HepG2 (cell line): ENCODE results near the gene IMPDH2. TPM values are rescaled to one million over a fixed set of nuclear protein-coding genes. Genes with fewer than 3 reads are reported as not detected.

Source experiments
- EZH2 ChIP-seq: conservative IDR thresholded peaks from 2 replicates; pipeline ENCODE4 v1.6.1; 2012; ENCODE audit warnings: mild to moderate bottlenecking, low read depth, low read length, moderate library complexity
- KAT7 ChIP-seq: IDR thresholded peaks from 2 replicates; pipeline ENCODE4 v1.6.1; 2018; ENCODE audit warnings: borderline replicate concordance, missing compliant biosample characterization
- MIER2 ChIP-seq: IDR thresholded peaks from 2 replicates; pipeline ENCODE4 v1.6.1; 2016; ENCODE audit warnings: missing biosample characterization, missing genetic modification reagents
- MTF2 ChIP-seq: sonication (generic); formaldehyde crosslinking; IDR thresholded peaks from 2 replicates; pipeline ENCODE4 v1.5.0; 2020; ENCODE audit warnings: missing genetic modification reagents, borderline replicate concordance
- NR2F1 ChIP-seq, 2 experiments: fragments of 450-650 bp in 1 of 2; formaldehyde crosslinking in 1 of 2; IDR thresholded peaks; 2 replicates each; pipeline versions ENCODE4 v1.5.0 to v1.6.1; 2016 to 2020; ENCODE audit warnings: mild to moderate bottlenecking in 1 of 2, missing compliant biosample characterization in 1 of 2, missing genetic modification reagents in 1 of 2, moderate library complexity in 1 of 2
- POLR2G ChIP-seq: fragments of 200-400 bp; formaldehyde crosslinking; IDR thresholded peaks from 2 replicates; pipeline ENCODE4 v1.6.1; 2018; ENCODE audit warnings: mild to moderate bottlenecking, low read depth, low read length, moderate library complexity
- RAD51 ChIP-seq: fragments of 450-650 bp; IDR thresholded peaks from 2 replicates; pipeline ENCODE4 v1.6.1; 2016; ENCODE audit warnings: borderline replicate concordance
- RARG ChIP-seq: sonication (generic); formaldehyde crosslinking; IDR thresholded peaks from 2 replicates; pipeline ENCODE4 v1.4.0; 2020; ENCODE audit warnings: low read depth, mild to moderate bottlenecking, missing genetic modification reagents
- SNAPC2 ChIP-seq: sonication (generic); formaldehyde crosslinking; IDR thresholded peaks from 2 replicates; pipeline ENCODE4 v1.8.1; 2022; ENCODE audit warnings: mild to moderate bottlenecking, missing genetic modification reagents
- SP140L ChIP-seq: sonication (generic); formaldehyde crosslinking; IDR thresholded peaks from 2 replicates; pipeline ENCODE4 v1.4.0; 2020; ENCODE audit warnings: missing genetic modification reagents, borderline replicate concordance
- SP2 ChIP-seq: sonication (generic); formaldehyde crosslinking; IDR thresholded peaks from 2 replicates; pipeline ENCODE4 v1.5.1; 2020; ENCODE audit warnings: mild to moderate bottlenecking, missing genetic modification reagents
- YEATS4 ChIP-seq: sonication (generic); formaldehyde crosslinking; IDR thresholded peaks from 2 replicates; pipeline ENCODE4 v1.4.0; 2020; ENCODE audit warnings: missing genetic modification reagents, borderline replicate concordance
- ZMAT3 ChIP-seq: sonication (generic); formaldehyde crosslinking; conservative IDR thresholded peaks from 2 replicates; pipeline ENCODE4 v1.7.0; 2021; ENCODE audit warnings: missing genetic modification reagents
- ZNF256 ChIP-seq: sonication (generic); formaldehyde crosslinking; conservative IDR thresholded peaks from 2 replicates; pipeline ENCODE4 v1.4.0; 2020; ENCODE audit warnings: missing genetic modification reagents
- ZNF264 ChIP-seq: sonication (generic); formaldehyde crosslinking; IDR thresholded peaks from 2 replicates; pipeline ENCODE4 v1.4.0; 2020; ENCODE audit warnings: missing genetic modification reagents
- ZNF274 ChIP-seq: sonication (generic); formaldehyde crosslinking; IDR thresholded peaks from 2 replicates; pipeline ENCODE4 v1.5.1; 2020; ENCODE audit warnings: mild to moderate bottlenecking, missing genetic modification reagents
- ZNF510 ChIP-seq: sonication (generic); formaldehyde crosslinking; IDR thresholded peaks from 2 replicates; pipeline ENCODE4 v1.4.0; 2020; ENCODE audit warnings: low read depth, mild to moderate bottlenecking, missing genetic modification reagents
- ZNF546 ChIP-seq: sonication (generic); formaldehyde crosslinking; conservative IDR thresholded peaks from 2 replicates; pipeline ENCODE4 v1.8.1; 2023; ENCODE audit warnings: mild to moderate bottlenecking, missing genetic modification reagents
- ZNF567 ChIP-seq: sonication (generic); formaldehyde crosslinking; IDR thresholded peaks from 2 replicates; pipeline ENCODE4 v1.8.1; 2023; ENCODE audit warnings: mild to moderate bottlenecking, missing genetic modification reagents, borderline replicate concordance
- ZNF605 ChIP-seq: sonication (generic); formaldehyde crosslinking; IDR thresholded peaks from 2 replicates; pipeline ENCODE4 v1.8.0; 2022; ENCODE audit warnings: mild to moderate bottlenecking, missing genetic modification reagents
- ZNF772 ChIP-seq: sonication (generic); formaldehyde crosslinking; IDR thresholded peaks from 2 replicates; pipeline ENCODE4 v1.5.0; 2020; ENCODE audit warnings: mild to moderate bottlenecking, missing genetic modification reagents
- ZNF816 ChIP-seq: sonication (generic); formaldehyde crosslinking; IDR thresholded peaks from 2 replicates; pipeline ENCODE4 v1.8.0; 2022; ENCODE audit warnings: missing genetic modification reagents, mild to moderate bottlenecking, borderline replicate concordance
- ZNF841 ChIP-seq: sonication (generic); formaldehyde crosslinking; IDR thresholded peaks from 2 replicates; pipeline ENCODE4 v1.8.1; 2023; ENCODE audit warnings: missing genetic modification reagents, borderline replicate concordance
- ZSCAN29 ChIP-seq: sonication (generic); formaldehyde crosslinking; conservative IDR thresholded peaks from 2 replicates; pipeline ENCODE4 v1.4.0; 2020; ENCODE audit warnings: mild to moderate bottlenecking, missing genetic modification reagents
- polyA plus RNA-seq, 8 experiments: library from polyadenylated mRNA; depleted of rRNA in 3 of 8; stranded (reverse) in 7 of 8; unstranded in 1 of 8; fragments of >200 nt; fragmentation: Illumina TruSeq in 4 of 8; extraction: Trizol in 4 of 8; gene quantifications; 2 replicates each; pipeline versions ENCODE4 v1.2.1 to v1.2.3, GENCODE V29; 2011 to 2016; ENCODE audit warnings: low read depth in 4 of 8, missing spikeins in 1 of 8, mixed read lengths in 1 of 8; ENCODE audit not compliant: insufficient read depth in 1 of 8
- total RNA-seq, 5 experiments: library from RNA; depleted of rRNA; stranded (reverse); fragments of >200 nt; fragmentation: Illumina TruSeq; extraction: Trizol; gene quantifications; 2 replicates each; pipeline ENCODE4 v1.2.3, GENCODE V29; 2016; ENCODE audit warnings: low read depth in 1 of 5
- TF ChIP-seq, protein P1 (sequence below): sonication (generic); formaldehyde crosslinking; IDR thresholded peaks from 2 replicates; pipeline ENCODE4 v1.5.0; 2020; ENCODE audit warnings: mild to moderate bottlenecking, missing genetic modification reagents
- TF ChIP-seq, protein P2 (sequence below): sonication (generic); formaldehyde crosslinking; IDR thresholded peaks from 2 replicates; pipeline ENCODE4 v1.4.0; 2020; ENCODE audit warnings: missing genetic modification reagents
- TF ChIP-seq, protein P3 (sequence below): sonication (generic); formaldehyde crosslinking; IDR thresholded peaks from 2 replicates; pipeline ENCODE4 v1.4.0; 2020; ENCODE audit warnings: missing genetic modification reagents
- TF ChIP-seq, protein P4 (sequence below): sonication (generic); formaldehyde crosslinking; IDR thresholded peaks from 2 replicates; pipeline ENCODE4 v1.5.0; 2020; ENCODE audit warnings: missing genetic modification reagents, mild to moderate bottlenecking, borderline replicate concordance

Gene IMPDH2
- total and polyA plus RNA-seq, 2 of the 13 experiments (the other 11 are each of a cell fraction or from before 2014, with no cell fraction given): 248 to 260 TPM

DNA sequence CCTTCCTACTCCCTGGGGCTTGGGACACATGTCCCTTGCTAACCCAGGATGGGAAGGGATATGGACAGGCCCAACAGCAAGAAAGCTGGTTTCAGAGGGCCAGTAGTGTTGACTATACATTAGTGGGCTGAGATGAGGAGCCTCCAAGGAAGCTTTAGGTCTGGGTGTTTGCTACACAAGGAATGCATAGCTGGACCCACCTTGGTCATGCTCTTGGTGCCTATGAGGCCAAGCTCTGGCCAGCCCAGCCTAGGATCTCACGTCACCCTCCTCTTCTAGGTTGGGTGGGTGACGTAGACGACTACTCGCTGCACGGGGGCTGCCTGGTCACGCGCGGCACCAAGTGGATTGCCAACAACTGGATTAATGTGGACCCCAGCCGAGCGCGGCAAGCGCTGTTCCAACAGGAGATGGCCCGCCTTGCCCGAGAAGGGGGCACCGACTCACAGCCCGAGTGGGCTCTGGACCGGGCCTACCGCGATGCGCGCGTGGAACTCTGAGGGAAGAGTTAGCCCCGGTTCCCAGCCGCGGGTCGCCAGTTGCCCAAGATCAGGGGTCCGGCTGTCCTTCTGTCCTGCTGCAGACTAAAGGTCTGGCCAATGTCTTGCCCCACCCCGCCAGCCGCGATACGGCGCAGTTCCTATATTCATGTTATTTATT is 22.7 kb downstream of the IMPDH2 start (continued):
- TF ChIP-seq, protein P1, sequence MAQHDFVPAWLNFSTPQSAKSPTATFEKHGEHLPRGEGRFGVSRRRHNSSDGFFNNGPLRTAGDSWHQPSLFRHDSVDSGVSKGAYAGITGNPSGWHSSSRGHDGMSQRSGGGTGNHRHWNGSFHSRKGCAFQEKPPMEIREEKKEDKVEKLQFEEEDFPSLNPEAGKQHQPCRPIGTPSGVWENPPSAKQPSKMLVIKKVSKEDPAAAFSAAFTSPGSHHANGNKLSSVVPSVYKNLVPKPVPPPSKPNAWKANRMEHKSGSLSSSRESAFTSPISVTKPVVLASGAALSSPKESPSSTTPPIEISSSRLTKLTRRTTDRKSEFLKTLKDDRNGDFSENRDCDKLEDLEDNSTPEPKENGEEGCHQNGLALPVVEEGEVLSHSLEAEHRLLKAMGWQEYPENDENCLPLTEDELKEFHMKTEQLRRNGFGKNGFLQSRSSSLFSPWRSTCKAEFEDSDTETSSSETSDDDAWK (CRISPR knock-in tag): no peak
- 0 out of 2 replicates have a peak, but pooled peaks have one; percentile 2 for TF ChIP-seq ZNF605
- TF ChIP-seq MTF2 (CRISPR knock-in tag): 0 out of 2 replicates have a peak, but pooled peaks have one; percentile 41
- peak; percentile 71 for TF ChIP-seq ZNF510 (CRISPR knock-in tag)
- 0 out of 2 replicates have a peak, but pooled peaks have one; percentile 55 for TF ChIP-seq ZSCAN29 (CRISPR knock-in tag)
- TF ChIP-seq, protein P2, sequence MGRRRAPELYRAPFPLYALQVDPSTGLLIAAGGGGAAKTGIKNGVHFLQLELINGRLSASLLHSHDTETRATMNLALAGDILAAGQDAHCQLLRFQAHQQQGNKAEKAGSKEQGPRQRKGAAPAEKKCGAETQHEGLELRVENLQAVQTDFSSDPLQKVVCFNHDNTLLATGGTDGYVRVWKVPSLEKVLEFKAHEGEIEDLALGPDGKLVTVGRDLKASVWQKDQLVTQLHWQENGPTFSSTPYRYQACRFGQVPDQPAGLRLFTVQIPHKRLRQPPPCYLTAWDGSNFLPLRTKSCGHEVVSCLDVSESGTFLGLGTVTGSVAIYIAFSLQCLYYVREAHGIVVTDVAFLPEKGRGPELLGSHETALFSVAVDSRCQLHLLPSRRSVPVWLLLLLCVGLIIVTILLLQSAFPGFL (CRISPR knock-in tag): no peak
- TF ChIP-seq, protein P3, sequence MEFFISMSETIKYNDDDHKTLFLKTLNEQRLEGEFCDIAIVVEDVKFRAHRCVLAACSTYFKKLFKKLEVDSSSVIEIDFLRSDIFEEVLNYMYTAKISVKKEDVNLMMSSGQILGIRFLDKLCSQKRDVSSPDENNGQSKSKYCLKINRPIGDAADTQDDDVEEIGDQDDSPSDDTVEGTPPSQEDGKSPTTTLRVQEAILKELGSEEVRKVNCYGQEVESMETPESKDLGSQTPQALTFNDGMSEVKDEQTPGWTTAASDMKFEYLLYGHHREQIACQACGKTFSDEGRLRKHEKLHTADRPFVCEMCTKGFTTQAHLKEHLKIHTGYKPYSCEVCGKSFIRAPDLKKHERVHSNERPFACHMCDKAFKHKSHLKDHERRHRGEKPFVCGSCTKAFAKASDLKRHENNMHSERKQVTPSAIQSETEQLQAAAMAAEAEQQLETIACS (CRISPR knock-in tag): no peak
- no peak for TF ChIP-seq YEATS4
- no peak for TF ChIP-seq ZNF841 (CRISPR knock-in tag)
- TF ChIP-seq MIER2 (CRISPR knock-in tag): no peak
- TF ChIP-seq ZNF816 (CRISPR knock-in tag): no peak
- TF ChIP-seq, protein P4, sequence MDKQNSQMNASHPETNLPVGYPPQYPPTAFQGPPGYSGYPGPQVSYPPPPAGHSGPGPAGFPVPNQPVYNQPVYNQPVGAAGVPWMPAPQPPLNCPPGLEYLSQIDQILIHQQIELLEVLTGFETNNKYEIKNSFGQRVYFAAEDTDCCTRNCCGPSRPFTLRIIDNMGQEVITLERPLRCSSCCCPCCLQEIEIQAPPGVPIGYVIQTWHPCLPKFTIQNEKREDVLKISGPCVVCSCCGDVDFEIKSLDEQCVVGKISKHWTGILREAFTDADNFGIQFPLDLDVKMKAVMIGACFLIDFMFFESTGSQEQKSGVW (CRISPR knock-in tag): no peak
- no peak for TF ChIP-seq ZNF546
- TF ChIP-seq ZMAT3: no peak
- TF ChIP-seq SNAPC2: 0 out of 2 replicates have a peak, but pooled peaks have one; percentile 32
- TF ChIP-seq RAD51: no peak
- no peak for TF ChIP-seq NR2F1 (CRISPR knock-in tag; IDR thresholded peaks at IDR 0.05)
- TF ChIP-seq EZH2: no peak
- TF ChIP-seq ZNF567 (CRISPR knock-in tag): no peak
- no peak for TF ChIP-seq ZNF772 (CRISPR knock-in tag)
- TF ChIP-seq ZNF264 (CRISPR knock-in tag): 0 out of 2 replicates have a peak, but pooled peaks have one; percentile 68
- no peak for TF ChIP-seq POLR2G
- 0 out of 2 replicates have a peak, but pooled peaks have one; percentile 0 for TF ChIP-seq ZNF274 (CRISPR knock-in tag)
- TF ChIP-seq ZNF256: no peak; the same call in 1 of the 2 replicates
- no peak for TF ChIP-seq KAT7 (CRISPR knock-in tag)
- no peak for TF ChIP-seq RARG (CRISPR knock-in tag)
- TF ChIP-seq SP140L: no peak
- TF ChIP-seq SP2 (CRISPR knock-in tag): no peak
